ENCODE data around the gene CNTN1.
"Not testable (repeated sequence)": the region's sequence is repeated elsewhere in the genome, so short reads cannot be mapped to it uniquely, and the experiment has no call there.

CNTN1 gene

GRCh38 chr12:41055875-41056577 lies 363.8 kb downstream of the CNTN1 start:
- DNase-seq, result no peak

DNA sequence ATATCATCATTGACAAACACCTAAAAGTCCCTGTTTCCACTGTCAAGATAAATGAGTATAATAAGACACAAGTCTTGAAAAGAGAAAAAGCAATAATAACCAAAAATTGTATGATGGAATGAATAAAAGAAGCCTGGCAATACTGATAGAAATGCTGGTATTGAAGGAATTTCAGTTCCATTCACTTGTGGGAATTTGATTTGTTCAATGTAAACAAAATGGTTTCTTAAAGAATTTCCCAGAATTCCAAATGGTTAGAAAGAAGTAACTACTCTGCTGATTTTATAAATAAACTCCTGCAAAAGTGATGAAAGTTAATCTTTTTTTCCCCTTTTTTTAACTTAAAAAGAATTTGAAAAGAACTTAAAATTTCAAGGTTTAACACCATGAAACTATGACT lies 366.0 kb downstream of the CNTN1 start:
- DNase-seq, result no peak

DNA sequence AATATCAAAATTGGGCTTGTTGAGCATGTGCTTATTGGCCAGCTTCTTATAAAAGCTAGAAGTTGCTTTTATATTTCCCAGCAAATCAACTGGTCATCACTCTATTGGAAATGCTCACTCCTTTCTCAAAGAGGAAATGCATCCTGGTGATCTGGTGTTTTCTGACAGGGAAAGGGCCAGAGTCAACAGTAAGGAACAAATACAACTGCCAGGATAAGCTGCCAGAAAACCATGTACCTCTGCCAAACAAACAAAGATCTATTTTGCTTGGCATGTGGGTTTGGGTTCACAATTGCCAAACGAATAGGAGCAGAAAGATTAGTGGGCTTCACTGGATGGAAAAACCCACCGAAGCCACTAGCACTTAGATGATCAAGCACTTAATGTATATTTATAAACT lies 369.0 kb downstream of the CNTN1 start:
- DNase-seq, result no peak

DNA sequence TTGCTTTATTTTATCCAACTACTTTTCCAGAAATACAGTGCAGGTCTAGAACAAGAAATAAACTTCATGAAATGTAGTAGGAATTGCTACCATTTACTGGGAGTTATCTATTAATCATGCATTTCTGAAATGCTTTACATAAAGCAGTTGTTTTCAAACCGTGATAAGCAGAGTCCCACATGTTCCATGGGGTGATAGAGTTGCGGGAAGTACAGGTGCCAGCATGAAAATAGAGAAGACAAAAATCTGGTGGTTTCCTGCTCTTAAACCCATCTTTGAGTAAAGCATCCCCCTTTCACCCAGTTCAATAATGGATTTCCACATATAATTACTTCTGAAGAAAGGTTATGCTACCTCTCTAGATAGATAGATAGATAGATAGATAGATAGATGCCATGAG lies 372.2 kb downstream of the CNTN1 start:
- no peak for DNase-seq

DNA sequence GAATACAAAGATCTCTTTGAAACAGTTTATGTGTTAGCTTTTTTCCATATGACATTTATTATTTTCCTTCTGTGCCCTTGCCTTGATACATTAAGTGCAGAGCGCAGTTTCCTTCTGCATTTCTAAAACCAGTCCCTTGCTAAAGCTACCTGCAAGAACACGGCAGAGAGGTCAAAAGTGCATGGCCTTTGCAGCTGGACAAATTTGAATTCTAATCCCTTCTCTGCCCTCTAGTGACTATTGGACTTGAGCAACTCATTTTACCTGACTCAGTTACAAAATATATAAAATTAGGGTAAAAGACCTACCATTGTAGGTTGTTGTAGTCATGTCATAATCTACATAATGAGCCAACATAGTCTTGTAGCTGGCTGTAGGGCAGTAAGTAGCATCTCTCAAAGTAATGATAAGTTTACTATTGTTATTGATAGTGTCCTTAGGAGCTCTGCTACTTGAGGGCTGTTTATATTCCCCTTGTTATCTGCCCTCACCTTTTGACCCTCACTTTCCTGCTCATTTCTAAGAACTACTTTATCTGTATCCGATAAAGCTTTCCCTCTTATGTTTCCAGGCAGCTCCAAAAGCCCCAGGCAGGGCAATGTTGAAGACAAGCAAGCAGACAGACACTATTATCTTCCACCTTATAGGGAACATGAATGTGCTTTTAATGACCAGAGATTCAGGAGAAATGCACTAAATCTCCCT lies 375.9 kb downstream of the CNTN1 start:
- no peak for DNase-seq

DNA sequence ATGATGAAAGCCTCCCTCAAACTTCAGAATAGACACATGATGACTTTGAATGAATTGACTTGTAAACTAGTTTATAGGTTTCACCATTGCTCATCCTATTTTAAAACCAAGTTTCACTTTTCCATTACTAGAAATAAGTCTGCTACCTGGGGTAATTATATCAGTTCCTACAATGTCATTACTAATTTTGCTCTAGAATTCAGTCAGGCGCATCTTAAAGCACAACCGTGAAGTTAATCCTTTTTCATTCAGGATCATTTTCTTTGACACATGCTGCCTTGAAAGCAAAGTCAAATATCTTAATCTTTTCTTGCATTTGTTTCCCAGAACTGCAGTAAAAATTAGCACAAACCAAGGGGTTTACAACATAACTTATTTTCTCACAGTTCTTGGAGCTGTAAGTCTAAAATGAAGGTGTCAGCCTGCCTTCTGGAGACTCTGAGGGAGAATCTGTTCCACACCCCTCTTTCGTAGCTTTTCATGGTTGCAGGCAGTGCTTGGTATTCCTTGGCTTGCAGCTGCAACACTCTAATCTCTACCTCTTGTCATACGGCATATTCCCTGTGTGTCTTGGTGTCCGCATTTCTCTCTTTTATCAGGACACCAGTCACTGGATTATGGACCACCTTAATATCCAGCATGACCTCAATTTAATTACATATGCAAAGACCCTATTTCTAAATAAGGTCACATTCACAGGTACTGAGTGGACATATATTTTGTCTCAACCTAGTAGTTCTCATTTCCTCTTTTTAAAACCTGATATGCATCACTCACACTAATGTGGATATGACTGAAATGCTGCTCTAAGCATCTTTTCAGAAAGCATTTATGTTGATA lies 381.6 kb downstream of the CNTN1 start:
- DNase-seq, result no peak

DNA sequence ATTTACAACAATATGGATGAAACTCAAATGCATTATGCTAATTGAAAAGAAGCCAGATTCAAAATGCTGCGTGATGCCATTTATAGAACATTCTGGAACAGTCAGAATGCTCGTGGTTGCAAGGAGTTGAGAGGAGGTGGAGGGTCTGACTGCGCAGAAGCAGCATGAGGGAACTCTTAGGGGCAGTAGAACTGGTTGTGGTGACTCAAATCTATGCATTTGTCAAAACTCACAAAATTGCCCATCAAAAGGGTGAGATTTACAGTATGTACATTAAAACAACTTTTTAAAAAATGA lies 382.2 kb downstream of the CNTN1 start:
- no peak for DNase-seq

DNA sequence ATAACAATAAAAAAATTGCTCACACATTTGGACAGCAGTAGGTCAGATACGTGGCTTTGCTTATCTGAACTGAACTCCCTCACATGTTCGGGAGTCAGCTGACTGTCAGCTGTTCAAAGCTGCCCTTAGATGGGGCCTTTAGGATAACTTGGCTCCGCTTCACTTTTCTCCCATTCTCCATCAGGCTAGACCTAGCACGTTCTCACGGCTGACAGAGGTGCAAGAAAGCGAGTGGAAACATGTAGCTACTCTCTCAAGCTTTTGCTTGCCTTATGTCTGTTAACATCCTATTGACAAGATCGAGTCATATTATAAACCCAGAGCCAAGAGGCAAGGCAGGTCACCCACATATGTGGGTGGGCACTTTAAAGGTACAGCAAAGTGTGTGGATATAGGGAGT lies 383.9 kb downstream of the CNTN1 start:
- DNase-seq, result no peak

GRCh38 chr12:41081241-41081640 lies 389.0 kb downstream of the CNTN1 start:
- DNase-seq, result not testable (repeated sequence)

DNA sequence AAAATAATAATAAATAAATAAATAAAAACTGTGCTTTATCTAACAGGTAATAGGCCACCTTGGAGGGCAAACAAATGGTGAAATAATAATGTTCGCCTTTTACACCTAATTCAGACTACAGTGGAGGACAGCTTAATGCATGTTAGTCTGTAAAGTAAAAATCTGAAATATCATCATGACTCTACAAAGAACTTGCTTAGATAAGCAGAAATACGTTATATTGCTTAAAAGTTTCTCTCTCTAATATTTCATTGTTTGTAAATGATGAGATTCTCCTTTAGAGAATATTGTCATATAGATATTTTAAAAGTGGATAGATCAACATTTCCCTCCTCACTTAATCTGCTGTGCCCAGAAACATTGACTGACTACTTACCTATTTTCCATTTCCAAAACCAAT lies 397.2 kb downstream of the CNTN1 start:
- no peak for DNase-seq

DNA sequence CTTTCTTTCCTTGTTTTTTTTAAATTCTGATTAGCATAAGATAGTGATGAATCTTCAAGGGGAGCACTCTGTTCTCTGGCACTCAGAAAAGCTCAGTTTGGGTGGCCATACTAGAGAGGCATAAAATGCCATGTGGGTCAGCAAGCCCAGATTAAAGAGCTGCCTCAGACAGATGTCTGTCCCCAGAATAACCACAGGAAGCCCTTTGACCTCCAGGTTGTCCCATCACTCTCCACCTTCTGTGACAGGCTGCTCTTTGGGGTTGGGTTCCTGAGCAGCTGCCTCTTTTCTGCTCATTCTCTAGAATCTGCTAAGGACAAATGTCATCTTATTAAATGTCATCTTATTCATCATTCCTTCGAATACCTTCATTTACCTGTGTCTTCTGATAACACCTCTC lies 399.9 kb downstream of the CNTN1 start:
- DNase-seq, result no peak

- no peak for DNase-seq
These were observed 404.6 kb downstream of the CNTN1 start for GRCh38 chr12:41096797-41097196.

GRCh38 chr12:41100572-41100971 lies 408.3 kb downstream of the CNTN1 start:
- DNase-seq, result no peak

DNA sequence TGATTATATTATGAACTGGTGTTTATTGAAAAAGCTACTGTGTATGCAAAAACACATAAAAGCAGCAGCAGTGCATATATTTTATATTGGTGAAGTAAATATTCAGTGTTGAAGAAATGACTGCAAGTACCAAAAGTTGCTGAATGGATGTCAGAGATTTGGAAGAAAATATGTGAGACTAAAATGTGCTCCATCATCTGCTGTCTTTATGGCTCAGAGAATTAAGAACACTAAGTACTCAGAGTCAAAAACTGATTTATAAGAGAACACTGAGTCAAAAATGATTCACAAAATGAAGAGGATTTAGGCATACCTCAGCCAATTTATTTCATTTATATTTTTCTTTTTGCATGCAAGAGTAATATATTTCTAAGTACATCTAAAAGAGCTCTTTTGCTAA lies 409.6 kb downstream of the CNTN1 start:
- DNase-seq, result no peak

- no peak for DNase-seq
These were observed 411.4 kb downstream of the CNTN1 start for GRCh38 chr12:41103614-41104013.

GRCh38 chr12:41106315-41106714 lies 414.1 kb downstream of the CNTN1 start:
- DNase-seq, result no peak

GRCh38 chr12:41108032-41108431 lies 415.8 kb downstream of the CNTN1 start:
- DNase-seq, result no peak

GRCh38 chr12:41112903-41113302 lies 420.7 kb downstream of the CNTN1 start:
- DNase-seq, result no peak

DNA sequence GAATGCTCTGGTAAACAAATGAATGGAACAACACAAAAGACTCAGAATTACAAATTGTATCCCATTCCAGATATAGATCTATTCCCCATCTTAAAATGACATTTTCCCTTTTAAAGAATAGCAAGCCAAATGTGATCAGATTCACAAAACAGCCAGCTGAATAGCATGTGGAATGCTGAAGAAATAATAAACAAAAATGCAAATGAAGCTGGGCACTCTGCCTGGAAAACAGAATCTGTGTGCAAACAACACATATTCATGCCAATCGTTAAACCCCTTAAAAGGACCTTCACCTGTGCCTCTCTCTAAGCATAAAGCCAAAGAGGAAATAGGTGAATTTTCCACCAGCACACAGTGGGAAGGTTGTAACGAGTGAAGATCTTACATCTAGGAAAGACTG lies 428.0 kb downstream of the CNTN1 start:
- DNase-seq, result no peak

DNA sequence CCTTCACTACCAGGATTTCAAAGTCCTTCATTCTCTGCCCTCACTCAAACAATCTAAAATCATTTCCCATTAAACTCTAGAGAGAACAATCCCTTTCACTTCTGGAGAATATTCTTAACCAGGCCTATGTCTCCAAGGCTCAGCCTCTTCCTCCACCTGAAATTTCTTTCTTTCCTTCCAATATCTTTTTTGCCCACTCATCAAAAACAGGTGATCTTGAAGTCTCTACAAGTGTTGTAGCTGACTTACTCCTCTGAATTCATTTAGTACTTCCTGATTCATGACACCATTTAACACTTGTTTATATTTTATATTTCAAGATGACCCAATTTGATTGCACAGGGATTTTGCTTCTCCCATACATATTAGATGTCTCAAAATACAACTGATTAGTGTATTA lies 429.1 kb downstream of the CNTN1 start:
- no peak for DNase-seq

All from MV-4-11 (cell line).